ENCODE data around the gene DIPK1B. TPM values are rescaled to one million over a fixed set of nuclear protein-coding genes. Genes with fewer than 3 reads are reported as not detected.

The DIPK1B gene
- total RNA-seq, 6 experiments from 2014 or later = not detected

GRCh38 chr9:136686534-136686793 is 25.9 kb upstream of the DIPK1B start:
- no peaks in the 10 kb centered on the region for H3K9me3 Mint-ChIP-seq
- no peak for DNase-seq
- H3K27ac Mint-ChIP-seq = peak overlapping the region; percentile 40; the same call in 1 of the 2 replicates
- H3K4me3 Mint-ChIP-seq = peak overlapping the region; percentile 91
- H3K4me1 Mint-ChIP-seq (ENCODE audit: low read depth) = peaks cover 6% of the 10 kb centered on the region; the same call in 1 of the 2 replicates
- no peak; the same call in 1 of the 2 replicates for TF ChIP-seq CTCF (IDR thresholded peaks at IDR 0.05)
- H3K27me3 Mint-ChIP-seq (ENCODE audit: insufficient read depth) = no peaks in the 10 kb centered on the region; the same call in 1 of the 2 replicates
- no peaks in the 10 kb centered on the region for H3K36me3 Mint-ChIP-seq (ENCODE audit: low read depth)

GRCh38 chr9:136686794-136687711 is 25.3 kb upstream of the DIPK1B start, which contains the start of gene AGPAT2:
Gene AGPAT2 (minus strand): TSS chr9:136687457. CDS start chr9:136687357, 100 bp downstream.
- peaks cover 6% of the 10 kb centered on the region; the same call in 1 of the 2 replicates for H3K4me1 Mint-ChIP-seq (ENCODE audit: low read depth)
- peak within 1 kb of the TSS; percentile 40 for H3K27ac Mint-ChIP-seq
- H3K27me3 Mint-ChIP-seq (ENCODE audit: insufficient read depth) = no peaks in the 10 kb centered on the region
- peak within 1 kb of the TSS; percentile 91 for H3K4me3 Mint-ChIP-seq
- H3K9me3 Mint-ChIP-seq = no peaks in the 10 kb centered on the region
- no peaks in the 10 kb centered on the region for H3K36me3 Mint-ChIP-seq (ENCODE audit: low read depth)
- peak; percentile 5 for DNase-seq
- no peak for TF ChIP-seq CTCF (IDR thresholded peaks at IDR 0.05)

- no peak for TF ChIP-seq CTCF (IDR thresholded peaks at IDR 0.05)
- Mint-ChIP-seq H3K4me1 (ENCODE audit: low read depth) (peaks cover 6% of the 10 kb centered on the region; the same call in 1 of the 2 replicates), H3K9me3 (no peaks in the 10 kb centered on the region), H3K27ac (no peak overlapping the region), H3K4me3 (no peak overlapping the region), H3K36me3 (ENCODE audit: low read depth) (no peaks in the 10 kb centered on the region), H3K27me3 (ENCODE audit: insufficient read depth) (no peaks in the 10 kb centered on the region)
- no peak for DNase-seq
Observed at GRCh38 chr9:136687721-136688223, 24.6 kb upstream of the DIPK1B start.

- H3K4me1 Mint-ChIP-seq (ENCODE audit: low read depth) = peaks cover 10% of the 10 kb centered on the region
- H3K27ac Mint-ChIP-seq = no peak overlapping the region
- no peaks in the 10 kb centered on the region for H3K36me3 Mint-ChIP-seq (ENCODE audit: low read depth)
- no peaks in the 10 kb centered on the region for H3K9me3 Mint-ChIP-seq
- 0 out of 2 replicates have a peak, but pooled peaks cover 2% of the 10 kb centered on the region for H3K27me3 Mint-ChIP-seq (ENCODE audit: insufficient read depth)
- no peak overlapping the region for H3K4me3 Mint-ChIP-seq
- no peak for TF ChIP-seq CTCF (IDR thresholded peaks at IDR 0.05)
- no peak for DNase-seq
Observed at GRCh38 chr9:136688274-136689107, 23.9 kb upstream of the DIPK1B start.

GRCh38 chr9:136689108-136689460 is 23.3 kb upstream of the DIPK1B start:
- H3K4me1 Mint-ChIP-seq (ENCODE audit: low read depth) = peaks cover 16% of the 10 kb centered on the region
- H3K27me3 Mint-ChIP-seq (ENCODE audit: insufficient read depth) = 0 out of 2 replicates have a peak, but pooled peaks cover 2% of the 10 kb centered on the region
- no peaks in the 10 kb centered on the region for H3K9me3 Mint-ChIP-seq
- no peak for DNase-seq
- no peaks in the 10 kb centered on the region for H3K36me3 Mint-ChIP-seq (ENCODE audit: low read depth)
- no peak overlapping the region for H3K4me3 Mint-ChIP-seq
- H3K27ac Mint-ChIP-seq = no peak overlapping the region
- TF ChIP-seq CTCF (IDR thresholded peaks at IDR 0.05) = no peak
